Peyer's patch (tissue), 4 donors: Measurements from ENCODE around the gene CCDC124.

ENCODE experiments used
- POLR2A ChIP-seq, 2 donors: fragments of 450-650 bp; IDR thresholded peaks; one replicate each; pipeline ENCODE4 v1.5.1; 2017; ENCODE audit warnings: antibody characterized with exemption in 2 of 2, mild to moderate bottlenecking in 2 of 2, moderate library complexity in 2 of 2
- TF ChIP-seq, protein P1 (sequence below), 6 experiments: fragments of 450-650 bp in 4 of 6; fragments of 200-600 bp in 2 of 6; sonication (generic) in 1 of 6; IDR thresholded peaks; one replicate each; pipeline ENCODE4 v1.5.1; 2017 to 2019; ENCODE audit warnings: antibody characterized with exemption in 6 of 6, mild to moderate bottlenecking in 3 of 6, moderate library complexity in 1 of 6

DNA sequence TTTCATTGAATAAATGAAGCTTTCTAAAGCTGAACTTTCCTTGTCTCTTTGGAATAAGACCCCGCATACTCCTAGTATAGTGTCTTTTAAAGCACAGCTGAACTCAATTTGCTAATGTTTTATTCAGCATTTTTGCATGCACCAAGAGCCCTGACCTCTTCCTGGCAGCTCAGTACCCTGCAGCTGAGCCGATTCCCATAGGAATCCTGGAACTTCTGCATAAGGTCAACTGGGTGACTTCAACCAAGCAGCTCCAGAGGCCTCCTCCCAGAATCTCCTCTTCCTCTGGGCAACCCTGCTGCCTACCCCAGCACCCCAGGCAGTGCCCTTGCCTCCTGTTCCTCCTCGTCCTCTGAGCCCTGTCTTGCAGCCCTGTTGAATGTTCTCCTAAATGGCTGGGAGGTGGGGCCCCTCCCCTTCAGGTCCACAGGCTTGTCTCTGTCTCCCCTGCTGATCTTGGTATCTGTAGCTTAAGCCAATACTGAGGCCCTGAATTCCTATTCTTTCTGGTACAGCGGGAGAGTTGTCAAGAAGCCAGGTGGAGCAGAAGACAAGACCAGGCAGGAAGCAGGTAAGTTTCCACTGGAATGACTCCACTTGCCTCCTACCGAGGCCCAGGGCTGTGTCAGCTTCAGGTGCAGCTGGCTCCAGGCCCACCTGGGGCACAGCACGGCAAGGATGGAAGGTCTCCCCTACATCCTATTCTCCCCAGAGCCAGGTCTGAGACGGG is 23.6 kb upstream of the CCDC124 start:
- TF ChIP-seq POLR2A (IDR thresholded peaks at IDR 0.05), result no peak
- TF ChIP-seq, protein P1, sequence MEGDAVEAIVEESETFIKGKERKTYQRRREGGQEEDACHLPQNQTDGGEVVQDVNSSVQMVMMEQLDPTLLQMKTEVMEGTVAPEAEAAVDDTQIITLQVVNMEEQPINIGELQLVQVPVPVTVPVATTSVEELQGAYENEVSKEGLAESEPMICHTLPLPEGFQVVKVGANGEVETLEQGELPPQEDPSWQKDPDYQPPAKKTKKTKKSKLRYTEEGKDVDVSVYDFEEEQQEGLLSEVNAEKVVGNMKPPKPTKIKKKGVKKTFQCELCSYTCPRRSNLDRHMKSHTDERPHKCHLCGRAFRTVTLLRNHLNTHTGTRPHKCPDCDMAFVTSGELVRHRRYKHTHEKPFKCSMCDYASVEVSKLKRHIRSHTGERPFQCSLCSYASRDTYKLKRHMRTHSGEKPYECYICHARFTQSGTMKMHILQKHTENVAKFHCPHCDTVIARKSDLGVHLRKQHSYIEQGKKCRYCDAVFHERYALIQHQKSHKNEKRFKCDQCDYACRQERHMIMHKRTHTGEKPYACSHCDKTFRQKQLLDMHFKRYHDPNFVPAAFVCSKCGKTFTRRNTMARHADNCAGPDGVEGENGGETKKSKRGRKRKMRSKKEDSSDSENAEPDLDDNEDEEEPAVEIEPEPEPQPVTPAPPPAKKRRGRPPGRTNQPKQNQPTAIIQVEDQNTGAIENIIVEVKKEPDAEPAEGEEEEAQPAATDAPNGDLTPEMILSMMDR (IDR thresholded peaks at IDR 0.05), result no peak
